Measurements from ENCODE around the gene WNT7A. TPM values are rescaled to one million over a fixed set of nuclear protein-coding genes. Genes with fewer than 3 reads are reported as not detected.

The WNT7A gene
- total and polyA plus RNA-seq, 4 donors: not detected

- Histone ChIP-seq H3K36me3 (ENCODE audit: control insufficient read depth in 4 of 4, insufficient read depth in 3 of 4, low read depth in 1 of 4, low read length in 3 of 4) (no peaks in the 10 kb centered on the region), H3K4me1 (ENCODE audit: control insufficient read depth in 4 of 4, insufficient read depth in 4 of 4, low read length in 3 of 4) (no peaks in the 10 kb centered on the region), H3K9ac (ENCODE audit: low read depth in 1 of 2, low read length in 2 of 2) (no peak overlapping the region), H3K27me3 (ENCODE audit: control insufficient read depth in 4 of 4, insufficient read depth in 4 of 4, low read length in 3 of 4) (peaks cover 0 to 7% (median 0%) of the 10 kb centered on the region in 4 donors), H3K9me3 (ENCODE audit: control insufficient read depth in 4 of 4, low read length in 3 of 4) (peaks cover 2 to 12% (median 6%) of the 10 kb centered on the region in 4 donors), H3K4me3 (ENCODE audit: low read depth in 1 of 3, low read length in 3 of 3) (no peak overlapping the region), H3K27ac (ENCODE audit: low read depth in 1 of 2, low read length in 2 of 2) (no peak overlapping the region)
- 75% methylated on average over 3 of the region's 3 CpGs for WGBS
- TF ChIP-seq NR2F2 (IDR thresholded peaks at IDR 0.05) (no peak), RAD21 (IDR thresholded peaks at IDR 0.05) (no peak), CTCF (IDR thresholded peaks at IDR 0.05; ENCODE audit: low read depth, low read length, missing input control) (no peak), FOXA2 (IDR thresholded peaks at IDR 0.05) (no peak), SP1 (IDR thresholded peaks at IDR 0.05) (no peak), GABPA (IDR thresholded peaks at IDR 0.05 in 1 of 2, conservative IDR thresholded peaks at IDR 0.05 in 1 of 2) (no peak), RXRA (IDR thresholded peaks at IDR 0.05) (no peak), JUND (IDR thresholded peaks at IDR 0.05) (no peak), ZBTB33 (IDR thresholded peaks at IDR 0.05) (no peak), REST (IDR thresholded peaks at IDR 0.05) (no peak), HNF4G (IDR thresholded peaks at IDR 0.05) (no peak), YY1 (IDR thresholded peaks at IDR 0.05) (no peak), HNF4A (conservative IDR thresholded peaks at IDR 0.05) (no peak), MAX (IDR thresholded peaks at IDR 0.05) (no peak)
- no peak for DNase-seq (ENCODE audit: low spot score)
These were observed 56.2 kb downstream of the WNT7A start for GRCh38 chr3:13823692-13824091.

- Histone ChIP-seq H3K4me1 (ENCODE audit: control insufficient read depth in 4 of 4, insufficient read depth in 4 of 4, low read length in 3 of 4) (no peaks in the 10 kb centered on the region), H3K27ac (ENCODE audit: low read depth in 1 of 2, low read length in 2 of 2) (no peak overlapping the region), H3K9me3 (ENCODE audit: control insufficient read depth in 4 of 4, low read length in 3 of 4) (peaks cover 2 to 12% (median 8%) of the 10 kb centered on the region in 4 donors), H3K4me3 (ENCODE audit: low read depth in 1 of 3, low read length in 3 of 3) (no peak overlapping the region), H3K9ac (ENCODE audit: low read depth in 1 of 2, low read length in 2 of 2) (no peak overlapping the region), H3K27me3 (ENCODE audit: control insufficient read depth in 4 of 4, insufficient read depth in 4 of 4, low read length in 3 of 4) (peaks cover 0 to 7% (median 0%) of the 10 kb centered on the region in 4 donors), H3K36me3 (ENCODE audit: control insufficient read depth in 4 of 4, insufficient read depth in 3 of 4, low read depth in 1 of 4, low read length in 3 of 4) (no peaks in the 10 kb centered on the region)
- 83% methylated on average over 8 of the region's 8 CpGs for WGBS
- no peak for DNase-seq (ENCODE audit: low spot score)
- TF ChIP-seq YY1 (IDR thresholded peaks at IDR 0.05) (no peak), ATF3 (IDR thresholded peaks at IDR 0.05) (no peak), REST (IDR thresholded peaks at IDR 0.05) (no peak), HNF4A (conservative IDR thresholded peaks at IDR 0.05) (no peak), FOXA2 (IDR thresholded peaks at IDR 0.05) (no peak), NR2F2 (IDR thresholded peaks at IDR 0.05) (no peak), ZBTB33 (IDR thresholded peaks at IDR 0.05) (no peak), RXRA (IDR thresholded peaks at IDR 0.05) (no peak), TAF1 (conservative IDR thresholded peaks at IDR 0.05) (no peak), GABPA (IDR thresholded peaks at IDR 0.05 in 1 of 2, conservative IDR thresholded peaks at IDR 0.05 in 1 of 2) (no peak), EGR1 (IDR thresholded peaks at IDR 0.05; ENCODE audit: low read depth in 2 of 2) (no peak), RAD21 (IDR thresholded peaks at IDR 0.05) (no peak), SP1 (IDR thresholded peaks at IDR 0.05) (no peak)
These were observed 56.8 kb downstream of the WNT7A start for GRCh38 chr3:13822871-13823585.

Measured in liver (tissue), 9 donors.